ENCODE results near the gene MYOM3.

MYOM3 gene

GRCh38 chr1:24095140-24095859 is 16.6 kb downstream of the MYOM3 start:
- no peak for DNase-seq

- DNase-seq: no peak
These were observed 17.4 kb downstream of the MYOM3 start for GRCh38 chr1:24094554-24094953.

GRCh38 chr1:24093732-24094131 is 18.2 kb downstream of the MYOM3 start:
- DNase-seq: no peak

- no peak for DNase-seq
These were observed 19.0 kb downstream of the MYOM3 start for GRCh38 chr1:24092979-24093378.

GRCh38 chr1:24091971-24092482 is 19.9 kb downstream of the MYOM3 start:
- DNase-seq: no peak

GRCh38 chr1:24090736-24091135 is 21.2 kb downstream of the MYOM3 start:
- no peak for DNase-seq

- no peak for DNase-seq
These were observed 22.0 kb downstream of the MYOM3 start for GRCh38 chr1:24089743-24090555.

GRCh38 chr1:24089027-24089742 is 22.8 kb downstream of the MYOM3 start:
- DNase-seq: no peak

GRCh38 chr1:24086466-24086865 is 25.5 kb downstream of the MYOM3 start:
- no peak for DNase-seq

GRCh38 chr1:24085546-24085945 is 26.4 kb downstream of the MYOM3 start:
- no peak for DNase-seq

GRCh38 chr1:24085007-24085406 is 26.9 kb downstream of the MYOM3 start:
- DNase-seq: no peak

GRCh38 chr1:24084050-24084449 is 27.9 kb downstream of the MYOM3 start:
- DNase-seq: no peak

- no peak for DNase-seq
These were observed 29.6 kb downstream of the MYOM3 start for GRCh38 chr1:24082372-24082771.

GRCh38 chr1:24081190-24081589 is 30.7 kb downstream of the MYOM3 start:
- DNase-seq: no peak

GRCh38 chr1:24080131-24080530 is 31.8 kb downstream of the MYOM3 start:
- DNase-seq: no peak

- DNase-seq: no peak
These were observed 34.5 kb downstream of the MYOM3 start for GRCh38 chr1:24077278-24077978.

GRCh38 chr1:24075946-24076345 is 36.0 kb downstream of the MYOM3 start:
- no peak for DNase-seq

- no peak for DNase-seq
These were observed 36.4 kb downstream of the MYOM3 start for GRCh38 chr1:24075590-24075854.

- no peak for DNase-seq
These were observed 36.9 kb downstream of the MYOM3 start for GRCh38 chr1:24074817-24075589.

- DNase-seq: no peak
These were observed 37.7 kb downstream of the MYOM3 start for GRCh38 chr1:24074196-24074595.

GRCh38 chr1:24071941-24072340 is 40.0 kb downstream of the MYOM3 start:
- DNase-seq: no peak

GRCh38 chr1:24070821-24071393 is 41.0 kb downstream of the MYOM3 start:
- DNase-seq: no peak
